H1 (cell line): ENCODE results near the gene COL8A2. TPM values are rescaled to one million over a fixed set of nuclear protein-coding genes. Genes with fewer than 3 reads are reported as not detected.

Source experiments
- CTCF ChIA-PET: fragments of 300-600 bp; sonication (Branson Sonifier 250); formaldehyde crosslinking; loops from one replicate; lab custom pipeline; 2021; ENCODE audit not compliant: partially characterized antibody; lab: Charles Lee
- POLR2A ChIA-PET: fragments of 300-600 bp; sonication (Branson Sonifier 250); formaldehyde crosslinking; loops from one replicate; lab custom pipeline; 2021; ENCODE audit warnings: inconsistent platforms; ENCODE audit not compliant: partially characterized antibody; lab: Charles Lee
- DNase-seq, 2 experiments: peaks; one replicate each; pipeline versions ENCODE4 v3.0.0 to v3.0.0-alpha.2; 2010 to 2022; ENCODE audit warnings: low spot score in 2 of 2, low read depth in 1 of 2, mixed read lengths in 1 of 2
- FAIRE-seq: peaks from 2 replicates; lab custom pipeline; 2011; peaks lifted over from hg19 to GRCh38; lab: Jason Lieb, UNC
- H2AFZ ChIP-seq: 2 replicates; pipeline ENCODE4 v1.8.1; 2012; ENCODE audit warnings: low read length, inconsistent platforms
- H2AK5ac ChIP-seq: 2 replicates; pipeline ENCODE4 v1.6.1; 2013; ENCODE audit warnings: low read depth, low read length
- H2BK120ac ChIP-seq: replicated peaks from 2 replicates; pipeline ENCODE3; 2013; ENCODE audit warnings: low read depth, low read length, inconsistent platforms
- H2BK12ac ChIP-seq: 2 replicates; pipeline ENCODE4 v1.6.1; 2013; ENCODE audit warnings: low read depth, low read length
- H2BK15ac ChIP-seq: 2 replicates; pipeline ENCODE4 v1.6.1; 2013; ENCODE audit warnings: low read length
- H2BK20ac ChIP-seq: 2 replicates; pipeline ENCODE4 v1.6.1; 2013; ENCODE audit warnings: low read length
- H2BK5ac ChIP-seq: 2 replicates; pipeline ENCODE4 v1.6.1; 2013; ENCODE audit warnings: low read depth, low read length
- H3K14ac ChIP-seq: 2 replicates; pipeline ENCODE4 v1.6.1; 2013; ENCODE audit warnings: inconsistent platforms; ENCODE audit not compliant: insufficient read length
- H3K18ac ChIP-seq: 2 replicates; pipeline ENCODE4 v1.6.1; 2013; ENCODE audit warnings: low read length; ENCODE audit errors: extremely low read depth
- H3K23ac ChIP-seq: 2 replicates; pipeline ENCODE4 v1.6.1; 2013; ENCODE audit warnings: inconsistent platforms; ENCODE audit not compliant: insufficient read length
- H3K23me2 ChIP-seq: 2 replicates; pipeline ENCODE4 v1.6.1; 2013; ENCODE audit warnings: low read depth, low read length
- H3K27ac ChIP-seq: 2 replicates; pipeline ENCODE4 v1.6.1; 2011; ENCODE audit warnings: low read depth, low read length, inconsistent platforms
- H3K27me3 ChIP-seq, 4 experiments: replicated peaks in 1 of 4; 1 replicate in 1 of 4; 2 replicates in 3 of 4; pipeline versions ENCODE4 v1.6.1 to v1.8.1; 2011 to 2013; ENCODE audit warnings: low read length in 3 of 4, mild to moderate bottlenecking in 3 of 4, inconsistent platforms in 2 of 4, mixed read lengths in 2 of 4, moderate library complexity in 1 of 4; ENCODE audit not compliant: control insufficient read depth in 3 of 4, insufficient read depth in 3 of 4; ENCODE audit errors: extremely low read depth in 1 of 4
- H3K36me3 ChIP-seq, 4 experiments: 2 replicates each; pipeline versions ENCODE4 v1.6.1 to v1.8.1; 2011 to 2013; ENCODE audit warnings: mild to moderate bottlenecking in 4 of 4, low read length in 3 of 4, moderate library complexity in 2 of 4, control low read depth in 1 of 4, inconsistent platforms in 1 of 4; ENCODE audit not compliant: insufficient read depth in 4 of 4, control insufficient read depth in 2 of 4
- H3K4ac ChIP-seq: replicated peaks from 2 replicates; pipeline ENCODE3; 2013; ENCODE audit warnings: low read length, low read depth, mixed read lengths, inconsistent platforms; ENCODE audit not compliant: insufficient read length
- H3K4me1 ChIP-seq, 4 experiments: replicated peaks in 1 of 4; 1 replicate in 1 of 4; 2 replicates in 3 of 4; pipeline versions ENCODE4 v1.6.1 to v1.8.1; 2011 to 2013; ENCODE audit warnings: low read length in 3 of 4, inconsistent platforms in 2 of 4, mixed read lengths in 1 of 4; ENCODE audit not compliant: insufficient read depth in 4 of 4, control insufficient read depth in 3 of 4
- H3K4me2 ChIP-seq, 2 experiments: 2 replicates each; pipeline versions ENCODE4 v1.6.1 to v1.8.1; 2011 to 2013; ENCODE audit warnings: low read depth in 2 of 2, low read length in 2 of 2, control low read depth in 1 of 2, inconsistent platforms in 1 of 2, mild to moderate bottlenecking in 1 of 2; ENCODE audit not compliant: insufficient read depth in 1 of 2
- H3K4me3 ChIP-seq, 4 experiments: fragments of 200-600, 300-600 bp in 1 of 4; sonication (generic), shearing (Covaris generic), sonication (Bioruptor Twin) in 1 of 4; 2 replicates each; pipeline versions ENCODE4 v1.5.1 to v1.8.1; 2011 to 2016; ENCODE audit warnings: low read length in 4 of 4, low read depth in 3 of 4, control low read depth in 2 of 4, inconsistent platforms in 2 of 4, mild to moderate bottlenecking in 2 of 4, mixed read lengths in 1 of 4, moderate library complexity in 1 of 4; ENCODE audit not compliant: insufficient read depth in 2 of 4; ENCODE audit errors: extremely low read depth in 1 of 4
- H3K56ac ChIP-seq: replicated peaks from 2 replicates; pipeline ENCODE3; 2013; ENCODE audit warnings: low read depth, mild to moderate bottlenecking, mixed read lengths, low read length, inconsistent platforms; ENCODE audit not compliant: insufficient read length
- H3K79me1 ChIP-seq: 2 replicates; pipeline ENCODE4 v1.6.1; 2013; ENCODE audit warnings: low read depth, low read length, control low read depth
- H3K79me2 ChIP-seq, 2 experiments: 2 replicates each; pipeline versions ENCODE4 v1.6.1 to v1.8.1; 2012 to 2013; ENCODE audit warnings: low read length in 2 of 2, mild to moderate bottlenecking in 2 of 2, inconsistent platforms in 1 of 2; ENCODE audit not compliant: insufficient read depth in 2 of 2, control insufficient read depth in 1 of 2
- H3K9ac ChIP-seq, 4 experiments: replicated peaks in 1 of 4; 1 replicate in 1 of 4; 2 replicates in 3 of 4; pipeline versions ENCODE4 v1.6.1 to v1.8.1; 2011 to 2013; ENCODE audit warnings: low read depth in 3 of 4, low read length in 3 of 4, control low read depth in 2 of 4, mild to moderate bottlenecking in 2 of 4, moderate library complexity in 2 of 4, inconsistent platforms in 1 of 4; ENCODE audit errors: extremely low read depth in 1 of 4
- H3K9me3 ChIP-seq, 2 experiments: 2 replicates each; pipeline versions ENCODE4 v1.6.1 to v1.8.1; 2012 to 2013; ENCODE audit warnings: mild to moderate bottlenecking in 2 of 2, moderate library complexity in 2 of 2, control low read depth in 1 of 2, inconsistent platforms in 1 of 2, low read depth in 1 of 2, low read length in 1 of 2, mixed read lengths in 1 of 2; ENCODE audit not compliant: insufficient read depth in 2 of 2
- H4K20me1 ChIP-seq, 2 experiments: replicated peaks in 1 of 2; 2 replicates each; pipeline versions ENCODE3 to v1.8.1; 2011 to 2013; ENCODE audit warnings: inconsistent platforms in 2 of 2, low read length in 2 of 2, mild to moderate bottlenecking in 1 of 2; ENCODE audit not compliant: insufficient read depth in 2 of 2, control insufficient read depth in 1 of 2
- H4K5ac ChIP-seq: 2 replicates; pipeline ENCODE4 v1.6.1; 2013; ENCODE audit warnings: low read length, low read depth, mixed read lengths, inconsistent platforms; ENCODE audit not compliant: insufficient read length
- H4K8ac ChIP-seq: 2 replicates; pipeline ENCODE4 v1.8.0; 2013; ENCODE audit warnings: mild to moderate bottlenecking, moderate library complexity, low read length, inconsistent platforms; ENCODE audit not compliant: insufficient read depth; ENCODE audit errors: extremely low read depth
- H4K91ac ChIP-seq: replicated peaks from 2 replicates; pipeline ENCODE3; 2013; ENCODE audit warnings: low read length, mixed read lengths, inconsistent platforms; ENCODE audit not compliant: insufficient read length
- ASH2L ChIP-seq: fragments of 200-600, 300-600 bp; sonication (generic); IDR thresholded peaks from one replicate; pipeline ENCODE4 v1.7.1; 2017; ENCODE audit warnings: low read length
- CTBP2 ChIP-seq: IDR thresholded peaks from 2 replicates; pipeline ENCODE4 v1.7.0; 2011; ENCODE audit warnings: borderline replicate concordance, mild to moderate bottlenecking, moderate library complexity, mixed read lengths, low read length; ENCODE audit not compliant: insufficient read depth, insufficient read length
- CTCF ChIP-seq, 3 experiments: IDR thresholded peaks; 1 replicate in 2 of 3; 2 replicates in 1 of 3; pipeline versions ENCODE4 v1.5.1 to v1.6.1; 2011; ENCODE audit warnings: low read length in 3 of 3, mild to moderate bottlenecking in 3 of 3, inconsistent platforms in 2 of 3, low read depth in 1 of 3, moderate library complexity in 1 of 3; ENCODE audit not compliant: insufficient read depth in 1 of 3; ENCODE audit errors: control extremely low read depth in 1 of 3
- GABPA ChIP-seq: IDR thresholded peaks from 2 replicates; pipeline ENCODE4 v1.6.1; 2011; ENCODE audit warnings: mild to moderate bottlenecking, low read length, moderate library complexity, borderline replicate concordance; ENCODE audit not compliant: insufficient read depth
- GTF2F1 ChIP-seq: IDR thresholded peaks from 2 replicates; pipeline ENCODE4 v1.6.1; 2012; ENCODE audit warnings: low read depth, low read length, improper control_type of control experiment, borderline replicate concordance
- KDM5A ChIP-seq: fragments of 200-600 bp; IDR thresholded peaks from 2 replicates; pipeline ENCODE4 v1.7.1; 2012; ENCODE audit warnings: mild to moderate bottlenecking, low read length, inconsistent platforms, mixed read lengths
- POLR2A ChIP-seq, 2 experiments: IDR thresholded peaks; 1 replicate in 1 of 2; 2 replicates in 1 of 2; pipeline ENCODE4 v1.6.1; 2011; ENCODE audit warnings: low read depth in 2 of 2, low read length in 2 of 2, mild to moderate bottlenecking in 2 of 2; ENCODE audit errors: control extremely low read depth in 1 of 2
- SIRT6 ChIP-seq: IDR thresholded peaks from one replicate; pipeline ENCODE4 v1.7.1; 2012; ENCODE audit warnings: low read length, inconsistent platforms
- SP1 ChIP-seq: IDR thresholded peaks from 2 replicates; pipeline ENCODE4 v1.6.1; 2011; ENCODE audit warnings: low read depth, low read length
- SUZ12 ChIP-seq: fragments of 200-600 bp; sonication (generic); IDR thresholded peaks from 2 replicates; pipeline ENCODE4 v1.6.1; 2012; ENCODE audit warnings: mild to moderate bottlenecking, inconsistent platforms, low read length, moderate library complexity, mixed read lengths
- WGBS, 2 experiments: shearing (Covaris generic) in 1 of 2; methylation state at CpG; one replicate each; pipeline versions ENCODE4 v1.1.6 to v1.1.7; 2013 to 2015; ENCODE audit warnings: low lambda C conversion rate in 2 of 2, mixed read lengths in 2 of 2, inconsistent platforms in 1 of 2, low coverage in 1 of 2, missing lambda C conversion rate in 1 of 2; ENCODE audit not compliant: insufficient replicate concordance in 2 of 2, insufficient coverage in 1 of 2, insufficient read length in 1 of 2; ENCODE audit errors: extremely low coverage in 1 of 2, missing lambda C conversion rate in 1 of 2; 5-methylcytosine and 5-hydroxymethylcytosine counted together
- polyA plus RNA-seq, 7 experiments: library from polyadenylated mRNA; depleted of rRNA in 3 of 7; stranded (reverse) in 5 of 7; unstranded in 2 of 7; fragments of >200 nt in 5 of 7; fragments of 200-250 nt in 2 of 7; gene quantifications; 1 replicate in 5 of 7; 2 replicates in 1 of 7; 4 replicates in 1 of 7; pipeline versions ENCODE4 v1.2.1 to v1.2.3, GENCODE V29; 2011 to 2013; ENCODE audit warnings: missing spikeins in 2 of 7, mixed read lengths in 2 of 7
- total RNA-seq: library from RNA; stranded (reverse); fragmentation: NEBNext Ultra II Directional; extraction: Animal tissue kit (Norgen Biotek cat#: 25700); gene quantifications from 2 replicates; pipeline ENCODE4 v1.2.1, GENCODE V29; 2021
- TF ChIP-seq, protein P1 (sequence below): IDR thresholded peaks from 2 replicates; pipeline ENCODE4 v1.6.1; 2011; ENCODE audit warnings: low read length, improper control_type of control experiment

The COL8A2 gene
- total and polyA plus RNA-seq, 2 of the 8 experiments (the other 6 are each of a cell fraction or from before 2014, with no cell fraction given), result 2.1 to 2.8 TPM

GRCh38 chr1:36153476-36153875 is 28.5 kb upstream of the COL8A2 start:
- Histone ChIP-seq H3K56ac (no peak overlapping the region), H4K5ac (no peak overlapping the region), H3K79me2 (peaks cover 0 to 11% of the 10 kb centered on the region in 2 experiments; a peak in 1 of 4 replicates), H3K14ac (no peak overlapping the region), H4K91ac (no peak overlapping the region), H2BK120ac (no peak overlapping the region), H3K4me2 (no peak overlapping the region), H2BK15ac (no peak overlapping the region), H3K4me3 (no peak overlapping the region), H3K23ac (no peak overlapping the region), H3K4ac (no peak overlapping the region), H2AK5ac (no peak overlapping the region), H2BK20ac (no peak overlapping the region), H3K23me2 (peaks cover 15% of the 10 kb centered on the region), H3K79me1 (peaks cover 12% of the 10 kb centered on the region), H3K36me3 (no peaks in the 10 kb centered on the region), H2BK5ac (no peak overlapping the region), H3K27me3 (peaks cover 11 to 29% (median 25%) of the 10 kb centered on the region in 4 experiments), H3K27ac (no peak overlapping the region), H3K18ac (no peak overlapping the region), H4K20me1 (peaks cover 0 to 5% of the 10 kb centered on the region in 2 experiments), H2AFZ (no peak overlapping the region), H2BK12ac (no peak overlapping the region), H3K9ac (no peak overlapping the region), H4K8ac (no peak overlapping the region), H3K4me1 (peaks cover 11 to 30% (median 23%) of the 10 kb centered on the region in 4 experiments), H3K9me3 (no peaks in the 10 kb centered on the region)
- POLR2A ChIA-PET, result interaction anchor here (0.8 to 5.4 kb wide), 3 partner anchors 7 to 153 kb away, joined by 4 to 49 read pairs (median 21); partner anchors contain the start of gene SH3D21
- FAIRE-seq, result no peak
- WGBS, 2 experiments, result 92% methylated on average over 6 of the region's 6 CpGs; no CpG with 5 or more reads in 1 of the 2 experiments
- DNase-seq, result no peak
- CTCF ChIA-PET, result interaction anchor here (1.0 to 10.1 kb wide), 7 partner anchors 9 to 147 kb away, joined by 3 to 261 read pairs (median 8); no protein-coding TSS in a partner anchor
- no peak for TF ChIP-seq POLR2A (IDR thresholded peaks at IDR 0.05; ENCODE audit: control extremely low read depth in 1 of 2, low read depth in 2 of 2, low read length in 2 of 2)
- no peak for TF ChIP-seq GABPA
- TF ChIP-seq CTCF (IDR thresholded peaks at IDR 0.05; ENCODE audit: control extremely low read depth in 1 of 3, insufficient read depth in 1 of 3, low read depth in 1 of 3, low read length in 3 of 3), result no peak
- TF ChIP-seq, protein P1, sequence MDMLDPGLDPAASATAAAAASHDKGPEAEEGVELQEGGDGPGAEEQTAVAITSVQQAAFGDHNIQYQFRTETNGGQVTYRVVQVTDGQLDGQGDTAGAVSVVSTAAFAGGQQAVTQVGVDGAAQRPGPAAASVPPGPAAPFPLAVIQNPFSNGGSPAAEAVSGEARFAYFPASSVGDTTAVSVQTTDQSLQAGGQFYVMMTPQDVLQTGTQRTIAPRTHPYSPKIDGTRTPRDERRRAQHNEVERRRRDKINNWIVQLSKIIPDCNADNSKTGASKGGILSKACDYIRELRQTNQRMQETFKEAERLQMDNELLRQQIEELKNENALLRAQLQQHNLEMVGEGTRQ, result no peak
- TF ChIP-seq SP1, result no peak
- TF ChIP-seq GTF2F1, result no peak
- TF ChIP-seq SIRT6, result no peak
- TF ChIP-seq ASH2L, result no peak
- TF ChIP-seq KDM5A, result no peak
- no peak for TF ChIP-seq SUZ12
- TF ChIP-seq CTBP2, result no peak
